K562 (cell line): ENCODE results near the gene PRDM10. TPM values are rescaled to one million over a fixed set of nuclear protein-coding genes. Genes with fewer than 3 reads are reported as not detected.
"Not testable (repeated sequence)": the region's sequence is repeated elsewhere in the genome, so short reads cannot be mapped to it uniquely, and the experiment has no call there.

Experiments used
- ATAC-seq: fragments of 200-7000 bp; cut with Tn5 transposase; 3 replicates; pipeline ENCODE4 v1.9.1; 2020; ENCODE audit warnings: moderate library complexity
- BruUV-seq: library from RNA; stranded (reverse); fragments of 400-500 nt; replicated peaks from 2 replicates; lab custom pipeline; 2021; lab: Mats Ljungman, UMichigan
- CTCF ChIA-PET: fragments of 300-600 bp; formaldehyde crosslinking; extraction: SDS; loops from one replicate; lab custom pipeline; 2021; ENCODE audit warnings: low intra/inter-chr PET ratio; lab: Yijun Ruan, JAX
- POLR2A ChIA-PET: fragments of 300-600, 350-650 bp; sonication (Branson Sonifier 250); formaldehyde crosslinking; extraction: SDS; loops from one replicate; lab custom pipeline; 2021; ENCODE audit warnings: antibody characterized with exemption, inconsistent platforms; lab: Yijun Ruan, JAX
- DNase-seq, 4 experiments: peaks; one replicate each; pipeline versions ENCODE4 v3.0.0 to v3.0.0-alpha.2; 2011 to 2018; ENCODE audit warnings: low spot score in 3 of 4, mixed read lengths in 3 of 4; ENCODE audit errors: extremely low read depth in 1 of 4
- FAIRE-seq: peaks from 2 replicates; lab custom pipeline; 2011; peaks lifted over from hg19 to GRCh38; lab: Jason Lieb, UNC
- H2AFZ ChIP-seq: 2 replicates; pipeline ENCODE4 v1.6.0; 2011; ENCODE audit warnings: low read depth, low read length, control low read depth, inconsistent platforms
- H3K27ac ChIP-seq: fragments of 200-600 bp; 3 replicates; pipeline ENCODE4 v1.8.0; 2011; ENCODE audit warnings: low read depth, mild to moderate bottlenecking, control low read depth, inconsistent platforms, low read length, moderate library complexity, mixed read lengths; ENCODE audit errors: extremely low read depth
- H3K27me3 ChIP-seq, 2 experiments: fragments of 300-600 bp in 1 of 2; 2 replicates in 1 of 2; 3 replicates in 1 of 2; pipeline versions ENCODE4 v1.6.0 to v1.8.0; 2011; ENCODE audit warnings: inconsistent platforms in 2 of 2, low read length in 2 of 2, mild to moderate bottlenecking in 1 of 2, mixed read lengths in 1 of 2, moderate library complexity in 1 of 2; ENCODE audit not compliant: control insufficient read depth in 2 of 2, insufficient read depth in 2 of 2
- H3K36me3 ChIP-seq: fragments of 300-600 bp; 3 replicates; pipeline ENCODE4 v1.8.0; 2011; ENCODE audit warnings: mild to moderate bottlenecking, low read length, inconsistent platforms; ENCODE audit not compliant: control insufficient read depth, insufficient read depth
- H3K4me1 ChIP-seq, 2 experiments: fragments of 200-600 bp in 1 of 2; replicated peaks in 1 of 2; 2 replicates in 1 of 2; 3 replicates in 1 of 2; pipeline versions ENCODE4 v1.5.1 to v1.8.0; 2011; ENCODE audit warnings: inconsistent platforms in 2 of 2, low read length in 2 of 2, mild to moderate bottlenecking in 1 of 2, mixed read lengths in 1 of 2, moderate library complexity in 1 of 2; ENCODE audit not compliant: control insufficient read depth in 2 of 2, insufficient read depth in 2 of 2
- H3K4me2 ChIP-seq: 2 replicates; pipeline ENCODE4 v1.6.1; 2011; ENCODE audit warnings: low read length, control low read depth, inconsistent platforms, mixed read lengths; ENCODE audit not compliant: insufficient read depth
- H3K4me3 ChIP-seq: fragments of 200-600 bp; sonication (generic), shearing (Covaris generic); 2 replicates; pipeline ENCODE4 v1.5.1; 2016; ENCODE audit warnings: control low read depth, inconsistent platforms
- H3K79me2 ChIP-seq: fragments of 200-600 bp; 3 replicates; pipeline ENCODE4 v1.8.0; 2011; ENCODE audit warnings: low read length, inconsistent platforms; ENCODE audit not compliant: control insufficient read depth, insufficient read depth
- H3K9ac ChIP-seq, 2 experiments: 2 replicates each; pipeline versions ENCODE4 v1.6.0 to v1.6.1; 2011; ENCODE audit warnings: low read depth in 2 of 2, low read length in 2 of 2, control low read depth in 1 of 2, inconsistent platforms in 1 of 2, mild to moderate bottlenecking in 1 of 2, mixed read lengths in 1 of 2; ENCODE audit not compliant: insufficient read depth in 1 of 2
- H3K9me1 ChIP-seq: one replicate; pipeline ENCODE4 v1.6.0; 2011; ENCODE audit warnings: inconsistent platforms, mild to moderate bottlenecking, low read length, moderate library complexity; ENCODE audit not compliant: control insufficient read depth, insufficient read depth
- H3K9me3 ChIP-seq: replicated peaks from 2 replicates; pipeline ENCODE4 v1.5.1; 2011; ENCODE audit warnings: low read depth, low read length, inconsistent platforms; ENCODE audit not compliant: control insufficient read depth, insufficient read depth
- H4K20me1 ChIP-seq: replicated peaks from 2 replicates; pipeline ENCODE4 v1.6.1; 2011; ENCODE audit warnings: low read length, inconsistent platforms, mixed read lengths; ENCODE audit not compliant: control insufficient read depth, insufficient read depth
- BRCA1 ChIP-seq, 2 experiments: fragments of 450-650 bp in 1 of 2; sonication (generic) in 1 of 2; formaldehyde crosslinking in 1 of 2; IDR thresholded peaks; 2 replicates each; pipeline versions ENCODE4 v1.5.0 to v1.6.1; 2017 to 2020; ENCODE audit warnings: mild to moderate bottlenecking in 1 of 2, missing genetic modification reagents in 1 of 2
- COPS2 ChIP-seq: fragments of 450-650 bp; conservative IDR thresholded peaks from 2 replicates; pipeline ENCODE4 v1.6.1; 2016; ENCODE audit warnings: mild to moderate bottlenecking, moderate library complexity
- GTF2F1 ChIP-seq: IDR thresholded peaks from 2 replicates; pipeline ENCODE4 v1.6.1; 2011; ENCODE audit warnings: low read depth, low read length, improper control_type of control experiment
- NCOA1 ChIP-seq: fragments of 450-650 bp; IDR thresholded peaks from 2 replicates; pipeline ENCODE4 v1.6.1; 2016; ENCODE audit warnings: low read depth
- SMAD4 ChIP-seq: fragments of 250-450 bp; sonication (Bioruptor Pico); conservative IDR thresholded peaks from 2 replicates; pipeline ENCODE4 v1.8.0; 2021; ENCODE audit warnings: inconsistent platforms, mild to moderate bottlenecking, moderate library complexity
- TCF3 ChIP-seq: sonication (generic); formaldehyde crosslinking; IDR thresholded peaks from 2 replicates; pipeline ENCODE4 v1.4.0; 2020; ENCODE audit warnings: mild to moderate bottlenecking, missing genetic modification reagents
- ZKSCAN8 ChIP-seq: fragments of 200-800 bp; sonication (Bioruptor generic); IDR thresholded peaks from 2 replicates; pipeline ENCODE4 v1.6.1; 2016; ENCODE audit warnings: missing genetic modification characterization, missing compliant biosample characterization
- ZNF274 ChIP-seq: IDR thresholded peaks from 2 replicates; pipeline ENCODE4 v1.6.1; 2011; ENCODE audit warnings: low read depth, mild to moderate bottlenecking, low read length, moderate library complexity, borderline replicate concordance
- WGBS: fragments of 100-300 bp; shearing (Covaris generic); methylation state at CpG from one replicate; pipeline ENCODE4 v1.1.6; 2016; ENCODE audit warnings: low coverage, mixed read lengths; ENCODE audit not compliant: insufficient coverage; ENCODE audit errors: missing lambda C conversion rate; 5-methylcytosine and 5-hydroxymethylcytosine counted together
- in situ Hi-C: fragments of 300-500 bp; cut with MboI; formaldehyde crosslinking; loops from 4 replicates; pipeline ENCODE4 v1.15.0; 2018; ENCODE audit warnings: inconsistent platforms, mixed read lengths
- intact Hi-C: fragments of 100-400 bp; cut with micrococcal nuclease; formaldehyde crosslinking; loops from 2 replicates; pipeline ENCODE4 v1.14.2; 2022
- polyA plus RNA-seq, 8 experiments: library from polyadenylated mRNA; depleted of rRNA in 4 of 8; stranded (reverse) in 5 of 8; unstranded in 3 of 8; fragments of >200 nt; fragmentation: Nextera tagmentation in 2 of 8; fragmentation: Illumina TruSeq in 1 of 8; extraction: Ambion mirVana in 2 of 8; extraction: Trizol in 1 of 8; gene quantifications; 2 replicates each; pipeline versions ENCODE4 v1.2.1 to v1.2.3, GENCODE V29; 2011 to 2014; ENCODE audit warnings: inconsistent platforms in 1 of 8, missing spikeins in 1 of 8
- total RNA-seq, 7 experiments: library from RNA; depleted of rRNA in 6 of 7; stranded (reverse); fragments of >200 nt in 6 of 7; fragmentation: Illumina TruSeq in 2 of 7; extraction: Trizol in 2 of 7; gene quantifications; 2 replicates each; pipeline versions ENCODE4 v1.2.1 to v1.2.3, GENCODE V29; 2011 to 2021; ENCODE audit warnings: low replicate concordance in 1 of 7

The PRDM10 gene
- total and polyA plus RNA-seq, 9 of the 15 experiments (the other 6 are each of a cell fraction or from before 2014, with no cell fraction given) = 0.89 to 9.3 (median 4.5) TPM

DNA sequence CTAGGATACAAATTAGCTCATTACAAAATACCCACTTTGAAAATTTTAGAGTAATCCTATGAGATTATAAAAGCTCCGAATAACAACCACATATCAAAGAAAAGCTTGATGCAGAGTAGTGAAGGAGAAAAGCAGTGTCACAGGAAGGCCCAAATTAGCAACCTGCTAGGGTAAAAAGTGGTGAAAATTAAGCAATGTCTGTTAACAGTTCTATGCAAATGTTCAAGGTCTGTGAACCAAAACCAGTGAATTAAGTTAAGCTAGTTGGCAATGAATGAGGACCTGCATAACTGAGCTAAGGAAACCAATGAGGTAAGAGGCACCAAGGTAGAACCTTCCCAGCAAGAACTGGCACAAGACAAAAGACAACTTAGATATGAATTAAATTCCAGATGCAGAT is 29.6 kb downstream of the PRDM10 start (continued):
- TF ChIP-seq ZKSCAN8 (CRISPR knock-in tag) = no peak
- TF ChIP-seq, all 486 proteins: peak for 0

GRCh38 chr11:129972611-129973010 is 30.0 kb downstream of the PRDM10 start:
- Histone ChIP-seq H3K4me1 (peaks cover 6 to 9% of the 10 kb centered on the region in 2 experiments; a peak in 2 of 5 replicates), H3K4me3 (no peak overlapping the region), H3K79me2 (no peaks in the 10 kb centered on the region; the same call in 2 of the 3 replicates), H3K36me3 (no peaks in the 10 kb centered on the region), H3K4me2 (no peak overlapping the region), H3K9me3 (no peaks in the 10 kb centered on the region), H4K20me1 (0 out of 2 replicates have a peak, but pooled peaks cover 3% of the 10 kb centered on the region), H3K9me1 (no peaks in the 10 kb centered on the region), H3K27ac (no peak overlapping the region), H3K9ac (no peak overlapping the region), H3K27me3 (no peaks in the 10 kb centered on the region), H2AFZ (no peak overlapping the region)
- BruUV-seq = no TSS peak
- WGBS = 46% methylated on average over 5 of the region's 5 CpGs
- ChIA-PET POLR2A (interaction anchor here (1.2 to 1.5 kb wide), 2 partner anchors 17 to 32 kb away, joined by 3 read pairs; no protein-coding TSS in a partner anchor), CTCF (no interaction called here)
- DNase-seq (no peak), FAIRE-seq (no peak), ATAC-seq (no peak)
- TF ChIP-seq TCF3 (CRISPR knock-in tag) (no peak), NCOA1 (no peak), COPS2 (no peak), BRCA1 (IDR thresholded peaks at IDR 0.05) (no peak), BRCA1 (CRISPR knock-in tag; IDR thresholded peaks at IDR 0.05) (no peak), GTF2F1 (no peak), ZNF274 (no peak), SMAD4 (CRISPR knock-in tag) (no peak)
- intact Hi-C loops = no loop called here
- in situ Hi-C loops = no loop called here

GRCh38 chr11:129971856-129972255 is 30.8 kb downstream of the PRDM10 start:
- H4K20me1 ChIP-seq, DNase-seq, H3K9me3 ChIP-seq, H3K9me1 ChIP-seq, H3K36me3 ChIP-seq, H3K27ac ChIP-seq, H3K9ac ChIP-seq, intact Hi-C loops, CTCF ChIA-PET, H3K27me3 ChIP-seq, BruUV-seq, H3K79me2 ChIP-seq, FAIRE-seq, H3K4me2 ChIP-seq, POLR2A ChIA-PET, in situ Hi-C loops, H3K4me1 ChIP-seq, H3K4me3 ChIP-seq, ATAC-seq, H2AFZ ChIP-seq: not testable (repeated sequence)
- WGBS = 91% methylated on average over 9 of the region's 29 CpGs
